ENCODE measurements around the gene MKRN1.

- TF ChIP-seq EZH2 (IDR thresholded peaks at IDR 0.05; ENCODE audit: insufficient read depth, poor library complexity, severe bottlenecking) (no peak), EZH2phosphoT487 (IDR thresholded peaks at IDR 0.05; ENCODE audit: insufficient read depth, low read depth) (no peak)
Measured at GRCh38 chr7:140426130-140426529, 53.2 kb downstream of the MKRN1 start.

Measured in GM23248 (cell line).